ENCODE measurements around the gene KRT13.

GRCh38 chr17:41532947-41533570 is 27.6 kb upstream of the KRT13 start:
- TF ChIP-seq, protein P1, sequence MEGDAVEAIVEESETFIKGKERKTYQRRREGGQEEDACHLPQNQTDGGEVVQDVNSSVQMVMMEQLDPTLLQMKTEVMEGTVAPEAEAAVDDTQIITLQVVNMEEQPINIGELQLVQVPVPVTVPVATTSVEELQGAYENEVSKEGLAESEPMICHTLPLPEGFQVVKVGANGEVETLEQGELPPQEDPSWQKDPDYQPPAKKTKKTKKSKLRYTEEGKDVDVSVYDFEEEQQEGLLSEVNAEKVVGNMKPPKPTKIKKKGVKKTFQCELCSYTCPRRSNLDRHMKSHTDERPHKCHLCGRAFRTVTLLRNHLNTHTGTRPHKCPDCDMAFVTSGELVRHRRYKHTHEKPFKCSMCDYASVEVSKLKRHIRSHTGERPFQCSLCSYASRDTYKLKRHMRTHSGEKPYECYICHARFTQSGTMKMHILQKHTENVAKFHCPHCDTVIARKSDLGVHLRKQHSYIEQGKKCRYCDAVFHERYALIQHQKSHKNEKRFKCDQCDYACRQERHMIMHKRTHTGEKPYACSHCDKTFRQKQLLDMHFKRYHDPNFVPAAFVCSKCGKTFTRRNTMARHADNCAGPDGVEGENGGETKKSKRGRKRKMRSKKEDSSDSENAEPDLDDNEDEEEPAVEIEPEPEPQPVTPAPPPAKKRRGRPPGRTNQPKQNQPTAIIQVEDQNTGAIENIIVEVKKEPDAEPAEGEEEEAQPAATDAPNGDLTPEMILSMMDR (conservative IDR thresholded peaks at IDR 0.05), result no peak
- TF ChIP-seq ZFX (IDR thresholded peaks at IDR 0.05), result no peak
